NCI-H1930 (cell line): ENCODE results near the gene RUNX2.
A peak's percentile ranks its signal among the peaks of the same experiment; 100 is the strongest.

ENCODE experiments used
- DNase-seq, 2 experiments: peaks; one replicate each; lab custom pipeline; 2025; lab: John Stamatoyannopoulos, UW

The RUNX2 gene

GRCh38 chr6:45619994-45620471, 291.9 kb downstream of the RUNX2 start:
- DNase-seq, result no peak

DNA sequence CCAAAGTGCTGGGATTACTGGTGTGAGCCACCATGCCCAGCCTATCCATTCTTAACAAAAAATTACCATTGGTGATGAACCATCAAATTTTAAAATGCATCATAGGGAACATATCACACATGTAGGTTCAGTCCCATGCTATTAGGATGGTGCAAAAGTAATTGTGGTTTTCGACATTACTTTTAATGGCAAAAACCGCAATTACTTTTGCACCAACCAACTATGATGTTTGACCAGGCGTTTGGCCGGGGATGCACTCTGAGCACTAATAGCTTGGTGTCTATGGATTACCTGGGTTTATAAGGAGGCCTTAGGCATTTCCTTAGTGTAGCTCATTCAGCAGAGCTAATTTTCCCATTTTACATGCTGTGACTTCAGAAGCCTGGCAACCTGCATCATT, 296.1 kb downstream of the RUNX2 start:
- no peak for DNase-seq

- no peak for DNase-seq
These were observed 297.1 kb downstream of the RUNX2 start for GRCh38 chr6:45625191-45625664.

- no peak for DNase-seq
These were observed 298.2 kb downstream of the RUNX2 start for GRCh38 chr6:45626087-45626891.

DNA sequence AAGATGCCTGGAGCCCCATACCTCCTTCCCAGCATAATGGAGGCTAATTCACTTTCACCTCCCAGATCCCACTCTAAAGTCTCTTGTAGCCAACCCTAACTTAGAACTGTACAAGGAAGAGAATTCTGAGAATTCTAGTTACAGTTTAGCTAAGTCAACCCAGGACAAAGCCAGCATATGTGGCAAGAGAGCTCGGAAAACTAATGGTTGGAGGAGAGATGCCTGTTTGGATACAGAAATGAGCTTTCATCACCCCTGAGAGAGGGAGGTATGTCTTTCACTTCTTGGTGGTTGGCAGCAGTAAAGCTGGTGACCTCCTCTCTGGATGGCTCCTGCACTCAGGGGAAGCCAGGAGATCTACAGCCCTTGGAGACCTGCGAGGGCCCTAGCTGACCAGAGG, 302.2 kb downstream of the RUNX2 start:
- no peak for DNase-seq

GRCh38 chr6:45630801-45631200, 302.7 kb downstream of the RUNX2 start:
- DNase-seq, result no peak

DNA sequence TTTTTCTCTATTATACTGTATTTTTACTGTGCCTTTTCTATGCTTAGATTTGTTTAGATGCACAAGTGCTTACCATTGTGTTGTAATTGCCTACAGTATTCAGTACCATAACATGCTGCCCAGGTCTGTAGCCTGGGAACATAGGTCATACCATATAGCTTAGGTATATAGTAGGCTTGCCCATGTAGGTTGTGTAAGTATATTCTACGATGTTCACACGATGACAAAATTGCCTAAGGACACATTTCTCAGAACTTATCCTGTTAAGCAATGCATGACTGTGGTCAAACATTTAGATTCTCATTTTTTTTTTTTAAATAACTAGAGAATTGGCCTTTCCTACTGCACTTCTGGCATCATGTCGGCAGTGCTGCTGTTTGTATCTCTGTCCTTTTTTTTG, 303.3 kb downstream of the RUNX2 start:
- peak in 1 of 2 experiments; percentile 37 for DNase-seq

DNA sequence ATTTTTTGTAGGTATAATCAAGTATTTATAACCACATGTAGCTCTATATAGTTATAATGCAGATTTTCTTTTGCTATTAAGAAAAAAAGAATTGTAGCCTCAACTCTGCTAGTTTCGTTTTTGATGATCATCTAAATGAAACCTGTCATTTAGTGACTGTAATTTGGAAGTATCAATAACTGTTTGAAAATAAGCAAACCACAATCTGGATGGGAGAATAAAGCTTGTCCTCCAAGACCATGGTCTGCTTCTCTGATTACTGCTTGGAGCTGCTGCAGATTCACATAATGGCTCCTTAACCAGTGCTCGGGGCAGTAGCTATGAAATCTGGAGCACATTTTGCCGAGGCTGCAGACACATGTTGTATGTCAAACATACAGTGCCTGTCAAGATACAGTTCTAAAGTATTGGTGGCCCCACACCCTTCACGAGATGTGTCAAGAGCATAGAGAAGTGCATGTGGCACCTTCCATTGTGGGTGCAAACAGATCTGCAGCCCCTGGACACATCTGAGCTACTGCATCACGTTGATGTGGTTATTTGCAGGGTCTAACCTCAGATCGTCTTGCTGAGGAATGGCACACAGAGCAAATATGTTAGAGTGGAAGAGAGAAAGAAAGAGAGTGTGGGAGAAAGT, 305.3 kb downstream of the RUNX2 start:
- no peak for DNase-seq

DNA sequence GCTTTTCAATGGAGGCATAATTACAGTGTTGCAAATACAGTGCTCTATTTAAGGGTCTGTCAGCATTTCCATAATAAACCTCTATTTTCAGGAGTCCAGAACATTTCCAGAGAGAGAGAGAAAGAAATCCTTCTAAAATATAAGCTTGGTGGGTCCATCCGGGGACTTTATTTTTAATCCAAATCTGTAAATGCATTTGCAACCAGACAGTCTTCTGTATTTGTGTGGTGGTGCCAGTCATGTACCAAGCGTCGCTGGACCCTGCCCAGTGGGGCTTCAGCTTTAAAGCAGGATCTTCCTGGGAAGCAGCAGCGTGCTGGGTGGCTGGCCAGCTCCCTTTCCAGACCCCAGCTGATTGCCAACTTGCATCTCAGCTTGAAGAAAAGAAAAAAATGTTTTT, 306.1 kb downstream of the RUNX2 start:
- DNase-seq, result no peak

- no peak for DNase-seq
These were observed 307.2 kb downstream of the RUNX2 start for GRCh38 chr6:45635284-45635867.

DNA sequence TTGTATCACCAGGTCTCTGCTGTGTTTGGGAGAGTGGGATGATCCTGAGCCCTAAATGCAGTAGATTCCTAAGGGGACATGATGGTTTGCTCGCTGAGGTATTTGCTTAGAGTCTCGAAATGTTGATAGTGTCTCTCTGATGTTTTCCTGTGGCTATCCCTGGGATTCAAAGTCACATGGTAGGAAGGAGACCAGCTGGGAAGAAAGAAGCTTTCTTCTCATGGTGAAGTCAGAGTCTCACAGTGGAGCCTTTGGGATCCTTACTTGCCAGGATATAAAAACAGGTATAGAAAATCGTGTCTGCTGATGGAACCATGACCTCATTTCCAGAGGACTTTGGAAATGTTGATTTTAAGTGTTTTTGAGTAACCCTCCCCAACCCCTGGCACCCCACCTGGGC, 308.9 kb downstream of the RUNX2 start:
- DNase-seq, result no peak

DNA sequence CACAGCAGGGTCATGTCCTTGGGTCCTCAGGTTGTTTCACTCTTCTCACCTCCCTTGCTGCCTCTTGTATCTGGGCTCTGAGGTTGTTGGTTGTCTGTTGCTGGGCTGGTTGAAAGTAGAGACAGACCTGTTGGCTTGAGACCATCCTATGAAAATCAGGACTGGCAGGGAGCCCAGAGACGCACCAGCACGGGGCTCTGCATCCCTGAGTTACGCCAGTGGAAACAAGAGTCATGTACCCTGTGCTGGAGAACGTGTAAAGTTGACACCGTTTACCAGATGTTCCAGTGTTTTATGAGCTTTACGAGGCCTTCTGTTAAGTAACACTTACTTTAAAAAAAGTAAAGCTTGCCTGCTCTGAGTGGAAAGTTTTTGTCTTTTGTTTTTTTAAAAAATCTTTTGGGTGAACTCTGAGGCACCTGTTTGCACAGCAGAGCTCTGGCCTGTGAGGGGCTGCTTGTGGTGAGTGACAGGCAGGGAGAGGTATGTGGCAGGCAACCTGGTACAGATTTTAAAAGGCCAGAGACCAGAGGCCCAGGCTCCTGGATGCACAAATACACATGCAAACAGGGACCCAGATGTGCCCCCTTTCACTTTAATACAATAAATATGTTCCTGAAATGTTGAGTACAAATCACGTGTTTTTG, 309.6 kb downstream of the RUNX2 start:
- no peak for DNase-seq

DNA sequence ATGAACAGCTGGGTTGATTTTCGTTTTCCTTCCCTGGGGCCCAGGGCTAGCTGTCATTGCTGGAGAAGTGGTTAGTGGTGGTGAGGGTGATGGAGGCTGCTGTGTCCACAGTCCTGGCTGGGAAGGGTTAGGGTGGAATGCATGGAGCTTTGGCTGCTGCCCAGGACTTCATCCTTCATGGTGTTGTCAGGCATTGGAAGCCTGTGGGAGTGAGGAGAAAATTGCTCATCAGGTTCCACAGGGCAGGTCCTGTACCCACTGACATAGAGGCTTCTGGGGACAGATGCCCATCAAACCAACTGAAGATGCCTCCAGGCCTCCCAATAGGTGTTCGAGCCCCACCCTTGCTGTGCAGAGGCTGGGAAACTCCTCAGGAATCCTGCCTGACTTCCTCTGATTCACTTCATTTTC, 312.0 kb downstream of the RUNX2 start:
- DNase-seq, result no peak

DNA sequence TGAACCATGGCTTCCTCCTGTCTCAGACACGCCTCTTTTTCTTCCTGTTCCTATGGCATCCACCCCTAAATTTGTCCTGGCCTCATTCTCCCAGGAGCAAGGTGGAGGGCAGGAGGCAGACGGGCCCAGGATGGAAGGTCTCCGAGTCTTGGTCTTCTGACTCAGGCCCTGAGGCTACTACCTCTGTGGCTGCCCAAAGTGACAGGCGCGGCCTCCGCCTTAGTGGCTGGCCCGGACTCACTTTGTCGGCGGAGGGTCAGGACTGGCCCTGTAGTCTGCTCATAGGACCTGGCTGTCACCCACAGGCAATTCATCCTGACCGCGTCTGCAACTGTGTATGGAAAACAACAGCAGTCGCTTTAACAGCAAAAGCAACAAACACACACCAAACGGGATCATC, 312.7 kb downstream of the RUNX2 start:
- no peak for DNase-seq

DNA sequence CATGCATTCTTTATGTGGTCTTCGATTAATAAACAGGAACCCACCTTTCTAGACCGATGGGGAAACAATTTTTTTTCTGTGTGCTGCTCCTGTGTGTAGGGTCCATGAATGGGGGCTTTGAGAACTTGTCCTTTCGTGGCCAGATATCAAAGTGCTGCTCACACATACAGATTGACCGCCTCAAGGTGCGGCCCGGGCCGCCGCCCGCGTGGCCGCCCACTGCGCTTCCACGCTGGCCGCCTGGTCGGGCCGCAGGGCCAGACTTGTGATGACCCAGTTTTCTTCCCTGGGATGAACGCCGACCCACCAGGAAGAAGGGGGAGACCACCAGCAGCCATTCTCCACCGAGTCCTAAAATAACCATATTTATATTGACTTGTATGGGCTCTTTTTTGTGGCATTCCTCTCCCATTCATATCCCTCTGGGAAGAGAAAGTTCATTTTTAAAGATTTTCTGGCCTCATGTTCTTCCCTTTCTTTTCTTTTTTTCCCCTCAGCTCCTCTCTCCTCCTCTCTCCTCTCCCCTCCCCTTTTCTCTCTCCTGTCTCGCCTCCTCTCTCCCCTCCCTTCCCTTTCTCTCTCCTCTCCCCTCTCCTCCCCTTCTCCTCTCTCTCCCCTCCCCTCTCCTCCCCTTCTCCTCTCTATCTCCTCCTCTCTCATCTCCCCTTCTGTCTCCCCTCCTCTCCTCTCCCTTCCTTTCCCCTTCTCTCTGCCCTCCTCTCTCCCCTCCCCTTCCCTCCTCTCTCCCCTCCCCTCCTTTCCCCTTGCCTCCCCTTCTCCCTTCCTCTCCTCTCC, 314.4 kb downstream of the RUNX2 start:
- DNase-seq, result no peak

- no peak for DNase-seq
These were observed 315.0 kb downstream of the RUNX2 start for GRCh38 chr6:45643126-45643525.

DNA sequence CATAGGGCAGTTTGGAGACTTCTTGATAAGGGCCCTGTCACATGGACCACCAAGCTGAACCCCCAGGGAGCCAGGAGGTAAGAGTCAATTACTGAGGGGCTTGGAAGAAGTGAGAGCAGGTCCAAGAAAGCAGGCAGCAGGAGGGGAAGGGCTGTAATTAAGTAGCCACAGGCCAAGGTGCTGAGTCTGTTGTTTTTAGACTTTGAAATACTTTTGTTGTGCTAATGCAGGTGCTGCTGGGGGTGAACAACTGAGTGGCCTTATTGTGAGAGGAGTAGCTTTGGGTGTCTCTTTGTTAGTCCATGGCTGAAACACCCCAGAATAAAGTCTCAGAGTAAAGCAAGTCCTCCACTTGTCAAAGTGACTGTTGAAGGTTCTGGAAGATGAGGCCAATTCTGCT, 316.6 kb downstream of the RUNX2 start:
- DNase-seq, result no peak

DNA sequence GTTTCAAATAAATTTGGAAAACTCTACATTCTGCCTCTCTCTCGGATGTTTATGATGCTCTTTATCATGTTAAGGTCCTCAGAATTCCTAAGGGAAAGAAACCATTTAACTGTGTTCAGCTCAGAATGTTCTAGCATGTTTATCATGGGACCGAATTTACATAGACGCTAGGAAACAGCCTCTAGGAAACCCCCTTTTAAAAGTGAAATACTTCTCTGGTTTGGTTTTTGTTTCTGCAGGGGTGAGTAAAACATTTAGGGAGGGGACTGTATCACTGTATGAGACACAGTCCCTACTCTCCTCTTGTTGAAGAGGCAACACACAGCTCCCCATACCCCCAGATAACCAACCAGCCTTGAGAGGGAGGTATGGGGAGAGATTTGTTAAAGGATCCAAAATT, 317.2 kb downstream of the RUNX2 start:
- DNase-seq, result no peak

GRCh38 chr6:45647341-45648261, 319.5 kb downstream of the RUNX2 start:
- no peak for DNase-seq

GRCh38 chr6:45648262-45648620, 320.1 kb downstream of the RUNX2 start:
- DNase-seq, result no peak
